GM20431 (cell line): Measurements from ENCODE around the gene RAB40C.

Source experiments
- in situ Hi-C: fragments of 300-500 bp; cut with MseI, MboI; formaldehyde crosslinking; loops from one replicate; pipeline ENCODE4 v1.15.0; 2020; ENCODE audit warnings: low sequenced_read_pairs; ENCODE audit not compliant: unreplicated experiment

Gene RAB40C

GRCh38 chr16:641326-642188 lies 51.7 kb downstream of the RAB40C start, which contains the start of gene MCRIP2:
TSS of gene MCRIP2 (plus strand) at chr16:641828. CDS start at chr16:641992, 164 bp downstream.
- in situ Hi-C loops = no loop called here

- in situ Hi-C loops = no loop called here
These were observed 52.6 kb downstream of the RAB40C start for GRCh38 chr16:642189-643049.

GRCh38 chr16:643050-643368 lies 53.1 kb downstream of the RAB40C start:
- in situ Hi-C loops = no loop called here

GRCh38 chr16:644556-644955 lies 54.7 kb downstream of the RAB40C start:
- in situ Hi-C loops = no loop called here

- in situ Hi-C loops = no loop called here
These were observed 56.2 kb downstream of the RAB40C start for GRCh38 chr16:645852-646678.

GRCh38 chr16:646679-647172 lies 56.9 kb downstream of the RAB40C start:
- in situ Hi-C loops = no loop called here

- in situ Hi-C loops = no loop called here
These were observed 57.5 kb downstream of the RAB40C start for GRCh38 chr16:647173-647902.

- in situ Hi-C loops = no loop called here
These were observed 58.4 kb downstream of the RAB40C start for GRCh38 chr16:648071-648780.

- in situ Hi-C loops = no loop called here
These were observed 59.1 kb downstream of the RAB40C start, which contains the start of gene WDR90 for GRCh38 chr16:648781-649589. TSS of gene WDR90 (plus strand) at chr16:649365. CDS start at chr16:649417, 52 bp downstream.

- in situ Hi-C loops = no loop called here
These were observed 59.8 kb downstream of the RAB40C start for GRCh38 chr16:649631-650030.

GRCh38 chr16:651844-652243 lies 62.0 kb downstream of the RAB40C start:
- in situ Hi-C loops = no loop called here

- in situ Hi-C loops = no loop called here
These were observed 62.8 kb downstream of the RAB40C start for GRCh38 chr16:652454-653305.

GRCh38 chr16:654034-654433 lies 64.2 kb downstream of the RAB40C start:
- in situ Hi-C loops = no loop called here

- in situ Hi-C loops = no loop called here
These were observed 67.6 kb downstream of the RAB40C start for GRCh38 chr16:657487-657886.

- in situ Hi-C loops = no loop called here
These were observed 69.1 kb downstream of the RAB40C start for GRCh38 chr16:658679-659571.

- in situ Hi-C loops = no loop called here
These were observed 69.8 kb downstream of the RAB40C start for GRCh38 chr16:659618-660017.
